DND-41 (cell line): ENCODE results near the gene HCN2.

ENCODE experiments used
- ATAC-seq: fragments of 200-7000 bp; cut with Tn5 transposase; 3 replicates; pipeline ENCODE4 v1.9.1; 2021; ENCODE audit warnings: low read depth; ENCODE audit not compliant: insufficient read depth
- DNase-seq: peaks from one replicate; pipeline ENCODE4 v3.0.0-alpha.2; 2020
- H2AFZ ChIP-seq: 2 replicates; pipeline ENCODE4 v1.6.0; 2012; ENCODE audit warnings: low read depth, low read length
- H3K27ac ChIP-seq: 2 replicates; pipeline ENCODE4 v1.5.1; 2012; ENCODE audit warnings: low read length, inconsistent platforms
- H3K27me3 ChIP-seq: fragments of 200-600 bp; sonication (generic); 2 replicates; pipeline ENCODE4 v1.6.0; 2012; ENCODE audit warnings: low read length, mild to moderate bottlenecking, inconsistent platforms; ENCODE audit not compliant: insufficient read depth, poor library complexity
- H3K36me3 ChIP-seq: 2 replicates; pipeline ENCODE4 v1.5.1; 2012; ENCODE audit warnings: low read length, inconsistent platforms; ENCODE audit not compliant: insufficient read depth
- H3K4me1 ChIP-seq: 2 replicates; pipeline ENCODE4 v1.5.1; 2012; ENCODE audit warnings: mild to moderate bottlenecking, low read length; ENCODE audit not compliant: insufficient read depth
- H3K4me2 ChIP-seq: 2 replicates; pipeline ENCODE4 v1.6.0; 2012; ENCODE audit warnings: mild to moderate bottlenecking, moderate library complexity, low read length, inconsistent platforms; ENCODE audit not compliant: insufficient read depth
- H3K4me3 ChIP-seq, 2 experiments: fragments of 200-600 bp in 1 of 2; shearing (Covaris generic) in 1 of 2; 2 replicates each; pipeline ENCODE4 v1.5.1; 2012 to 2016; ENCODE audit warnings: inconsistent platforms in 2 of 2, low read length in 2 of 2, mild to moderate bottlenecking in 2 of 2, low read depth in 1 of 2, moderate library complexity in 1 of 2
- H3K79me2 ChIP-seq: 2 replicates; pipeline ENCODE4 v1.6.0; 2012; ENCODE audit warnings: low read length, inconsistent platforms; ENCODE audit not compliant: insufficient read depth
- H3K9ac ChIP-seq: 2 replicates; pipeline ENCODE4 v1.6.0; 2012; ENCODE audit warnings: low read depth, mild to moderate bottlenecking, inconsistent platforms, low read length, moderate library complexity
- H3K9me3 ChIP-seq: 2 replicates; pipeline ENCODE4 v1.5.1; 2012; ENCODE audit warnings: low read length, moderate library complexity, mild to moderate bottlenecking, inconsistent platforms; ENCODE audit not compliant: insufficient read depth, severe bottlenecking
- H4K20me1 ChIP-seq: 2 replicates; pipeline ENCODE4 v1.6.0; 2012; ENCODE audit warnings: low read length; ENCODE audit not compliant: insufficient read depth
- CTCF ChIP-seq: IDR thresholded peaks from 2 replicates; pipeline ENCODE4 v1.5.1; 2012; ENCODE audit warnings: borderline replicate concordance, low read length, moderate library complexity, mild to moderate bottlenecking; ENCODE audit not compliant: poor library complexity, severe bottlenecking; ENCODE audit errors: extremely low read depth
- EZH2 ChIP-seq: IDR thresholded peaks from 3 replicates; pipeline ENCODE4 v1.6.1; 2012; ENCODE audit warnings: borderline replicate concordance, low read depth, mild to moderate bottlenecking, moderate library complexity, low read length, inconsistent platforms; ENCODE audit not compliant: severe bottlenecking

The HCN2 gene

GRCh38 chr19:613732-614567 is 24.3 kb downstream of the HCN2 start:
- DNase-seq (no peak), ATAC-seq (no peak)
- Histone ChIP-seq H2AFZ (no peak overlapping the region), H3K4me2 (no peak overlapping the region), H3K27me3 (no peaks in the 10 kb centered on the region), H3K9me3 (no peaks in the 10 kb centered on the region), H4K20me1 (peaks cover 3% of the 10 kb centered on the region; the same call in 1 of the 2 replicates), H3K4me3 (no peak overlapping the region), H3K4me1 (peaks cover 24% of the 10 kb centered on the region), H3K36me3 (peaks cover 38% of the 10 kb centered on the region), H3K27ac (no peak overlapping the region), H3K79me2 (no peaks in the 10 kb centered on the region), H3K9ac (no peak overlapping the region)
- TF ChIP-seq CTCF (no peak), EZH2 (no peak)

- Histone ChIP-seq H3K9me3 (no peaks in the 10 kb centered on the region), H3K27me3 (no peaks in the 10 kb centered on the region), H3K4me2 (no peak overlapping the region), H3K27ac (no peak overlapping the region), H3K79me2 (no peaks in the 10 kb centered on the region), H4K20me1 (peaks cover 3% of the 10 kb centered on the region; the same call in 1 of the 2 replicates), H3K4me3 (no peak overlapping the region), H3K36me3 (peaks cover 53% of the 10 kb centered on the region), H2AFZ (no peak overlapping the region), H3K4me1 (peaks cover 16% of the 10 kb centered on the region), H3K9ac (no peak overlapping the region)
- TF ChIP-seq EZH2 = no peak
- no peak for TF ChIP-seq CTCF
- ATAC-seq = no peak
- DNase-seq = no peak
Measured at GRCh38 chr19:615619-616018, 25.9 kb downstream of the HCN2 start.

GRCh38 chr19:616062-616700 is 26.5 kb downstream of the HCN2 start:
- Histone ChIP-seq H3K27me3 (no peaks in the 10 kb centered on the region), H2AFZ (no peak overlapping the region), H3K4me1 (peaks cover 12% of the 10 kb centered on the region), H3K36me3 (peaks cover 55% of the 10 kb centered on the region), H3K9ac (no peak overlapping the region), H4K20me1 (peaks cover 3% of the 10 kb centered on the region; the same call in 1 of the 2 replicates), H3K4me2 (no peak overlapping the region), H3K9me3 (no peaks in the 10 kb centered on the region), H3K27ac (no peak overlapping the region), H3K79me2 (no peaks in the 10 kb centered on the region), H3K4me3 (no peak overlapping the region)
- DNase-seq = no peak
- TF ChIP-seq CTCF (no peak), EZH2 (no peak)
- ATAC-seq = no peak
